ENCODE measurements around the gene TCF4.

The TCF4 gene

GRCh38 chr18:55405893-55406406 lies 182.0 kb downstream of the TCF4 start:
- Histone ChIP-seq H3K4me1 (ENCODE audit: insufficient read depth, low read length) (peaks cover 89% of the 10 kb centered on the region), H3K4me3 (ENCODE audit: low read length) (no peak overlapping the region), H3K9me3 (ENCODE audit: insufficient read depth, low read depth, low read length) (no peaks in the 10 kb centered on the region), H3K9ac (ENCODE audit: low read depth, low read length) (no peak overlapping the region), H3K27me3 (ENCODE audit: insufficient read depth, low read length) (no peaks in the 10 kb centered on the region), H3K36me3 (ENCODE audit: insufficient read depth, low read length) (no peaks in the 10 kb centered on the region), H3K27ac (ENCODE audit: low read depth, low read length) (no peak overlapping the region)
- 67% methylated on average over 7 of the region's 7 CpGs for WGBS

GRCh38 chr18:55405475-55405874 lies 182.5 kb downstream of the TCF4 start:
- Histone ChIP-seq H3K36me3 (ENCODE audit: insufficient read depth, low read length) (no peaks in the 10 kb centered on the region), H3K27me3 (ENCODE audit: insufficient read depth, low read length) (no peaks in the 10 kb centered on the region), H3K9ac (ENCODE audit: low read depth, low read length) (no peak overlapping the region), H3K9me3 (ENCODE audit: insufficient read depth, low read depth, low read length) (no peaks in the 10 kb centered on the region), H3K4me1 (ENCODE audit: insufficient read depth, low read length) (peaks cover 94% of the 10 kb centered on the region), H3K27ac (ENCODE audit: low read depth, low read length) (no peak overlapping the region), H3K4me3 (ENCODE audit: low read length) (no peak overlapping the region)
- no CpG with 5 or more reads among the region's 1 CpG for WGBS

GRCh38 chr18:55404832-55405465 lies 183.0 kb downstream of the TCF4 start:
- 96% methylated on average over 8 of the region's 8 CpGs for WGBS
- Histone ChIP-seq H3K4me3 (ENCODE audit: low read length) (no peak overlapping the region), H3K9ac (ENCODE audit: low read depth, low read length) (no peak overlapping the region), H3K36me3 (ENCODE audit: insufficient read depth, low read length) (no peaks in the 10 kb centered on the region), H3K4me1 (ENCODE audit: insufficient read depth, low read length) (peaks cover 97% of the 10 kb centered on the region), H3K27ac (ENCODE audit: low read depth, low read length) (no peak overlapping the region), H3K9me3 (ENCODE audit: insufficient read depth, low read depth, low read length) (no peaks in the 10 kb centered on the region), H3K27me3 (ENCODE audit: insufficient read depth, low read length) (no peaks in the 10 kb centered on the region)

GRCh38 chr18:55404136-55404830 lies 183.7 kb downstream of the TCF4 start:
- no peaks in the 10 kb centered on the region for H3K9me3 ChIP-seq (ENCODE audit: insufficient read depth, low read depth, low read length)
- H3K27ac ChIP-seq (ENCODE audit: low read depth, low read length) = no peak overlapping the region
- H3K4me3 ChIP-seq (ENCODE audit: low read length) = no peak overlapping the region
- no peaks in the 10 kb centered on the region for H3K36me3 ChIP-seq (ENCODE audit: insufficient read depth, low read length)
- WGBS = 89% methylated on average over 2 of the region's 5 CpGs
- H3K4me1 ChIP-seq (ENCODE audit: insufficient read depth, low read length) = peaks cover 91% of the 10 kb centered on the region
- no peak overlapping the region for H3K9ac ChIP-seq (ENCODE audit: low read depth, low read length)
- H3K27me3 ChIP-seq (ENCODE audit: insufficient read depth, low read length) = no peaks in the 10 kb centered on the region

- peaks cover 84% of the 10 kb centered on the region for H3K4me1 ChIP-seq (ENCODE audit: insufficient read depth, low read length)
- no peak overlapping the region for H3K9ac ChIP-seq (ENCODE audit: low read depth, low read length)
- H3K27me3 ChIP-seq (ENCODE audit: insufficient read depth, low read length) = no peaks in the 10 kb centered on the region
- peak overlapping the region; percentile 54; the same call in 1 of the 2 replicates for H3K27ac ChIP-seq (ENCODE audit: low read depth, low read length)
- no peaks in the 10 kb centered on the region for H3K36me3 ChIP-seq (ENCODE audit: insufficient read depth, low read length)
- H3K4me3 ChIP-seq (ENCODE audit: low read length) = no peak overlapping the region
- WGBS = 80% methylated on average over 4 of the region's 5 CpGs
- no peaks in the 10 kb centered on the region for H3K9me3 ChIP-seq (ENCODE audit: insufficient read depth, low read depth, low read length)
Observed at GRCh38 chr18:55403421-55403949, 184.5 kb downstream of the TCF4 start.

- 84% methylated on average over 10 of the region's 10 CpGs for WGBS
- Histone ChIP-seq H3K36me3 (ENCODE audit: insufficient read depth, low read length) (no peaks in the 10 kb centered on the region), H3K27me3 (ENCODE audit: insufficient read depth, low read length) (no peaks in the 10 kb centered on the region), H3K9ac (ENCODE audit: low read depth, low read length) (no peak overlapping the region), H3K4me3 (ENCODE audit: low read length) (no peak overlapping the region), H3K9me3 (ENCODE audit: insufficient read depth, low read depth, low read length) (no peaks in the 10 kb centered on the region), H3K4me1 (ENCODE audit: insufficient read depth, low read length) (peaks cover 84% of the 10 kb centered on the region), H3K27ac (ENCODE audit: low read depth, low read length) (peak overlapping the region; percentile 54; the same call in 1 of the 2 replicates)
Observed at GRCh38 chr18:55402731-55403405, 185.1 kb downstream of the TCF4 start.

- Histone ChIP-seq H3K9me3 (ENCODE audit: insufficient read depth, low read depth, low read length) (no peaks in the 10 kb centered on the region), H3K9ac (ENCODE audit: low read depth, low read length) (no peak overlapping the region), H3K4me1 (ENCODE audit: insufficient read depth, low read length) (peaks cover 85% of the 10 kb centered on the region), H3K4me3 (ENCODE audit: low read length) (no peak overlapping the region), H3K27ac (ENCODE audit: low read depth, low read length) (peak overlapping the region; percentile 50), H3K36me3 (ENCODE audit: insufficient read depth, low read length) (no peaks in the 10 kb centered on the region), H3K27me3 (ENCODE audit: insufficient read depth, low read length) (no peaks in the 10 kb centered on the region)
- 43% methylated on average over 12 of the region's 12 CpGs for WGBS
Observed at GRCh38 chr18:55401638-55402191, 186.3 kb downstream of the TCF4 start.

- no peaks in the 10 kb centered on the region for H3K9me3 ChIP-seq (ENCODE audit: insufficient read depth, low read depth, low read length)
- no peaks in the 10 kb centered on the region for H3K36me3 ChIP-seq (ENCODE audit: insufficient read depth, low read length)
- H3K27ac ChIP-seq (ENCODE audit: low read depth, low read length) = peak overlapping the region; percentile 50; the same call in 1 of the 2 replicates
- H3K9ac ChIP-seq (ENCODE audit: low read depth, low read length) = no peak overlapping the region
- no peak overlapping the region for H3K4me3 ChIP-seq (ENCODE audit: low read length)
- no peaks in the 10 kb centered on the region for H3K27me3 ChIP-seq (ENCODE audit: insufficient read depth, low read length)
- 82% methylated on average over 12 of the region's 12 CpGs for WGBS
- H3K4me1 ChIP-seq (ENCODE audit: insufficient read depth, low read length) = peaks cover 78% of the 10 kb centered on the region
Observed at GRCh38 chr18:55400590-55401541, 187.1 kb downstream of the TCF4 start.

GRCh38 chr18:55400081-55400480 lies 187.9 kb downstream of the TCF4 start:
- Histone ChIP-seq H3K27ac (ENCODE audit: low read depth, low read length) (no peak overlapping the region), H3K36me3 (ENCODE audit: insufficient read depth, low read length) (no peaks in the 10 kb centered on the region), H3K27me3 (ENCODE audit: insufficient read depth, low read length) (no peaks in the 10 kb centered on the region), H3K9ac (ENCODE audit: low read depth, low read length) (no peak overlapping the region), H3K9me3 (ENCODE audit: insufficient read depth, low read depth, low read length) (no peaks in the 10 kb centered on the region), H3K4me1 (ENCODE audit: insufficient read depth, low read length) (peaks cover 70% of the 10 kb centered on the region), H3K4me3 (ENCODE audit: low read length) (no peak overlapping the region)
- 100% methylated on average over 1 of the region's 2 CpGs for WGBS

GRCh38 chr18:55398858-55399257 lies 189.1 kb downstream of the TCF4 start:
- Histone ChIP-seq H3K27me3 (ENCODE audit: insufficient read depth, low read length) (no peaks in the 10 kb centered on the region), H3K9me3 (ENCODE audit: insufficient read depth, low read depth, low read length) (no peaks in the 10 kb centered on the region), H3K36me3 (ENCODE audit: insufficient read depth, low read length) (no peaks in the 10 kb centered on the region), H3K4me3 (ENCODE audit: low read length) (no peak overlapping the region), H3K27ac (ENCODE audit: low read depth, low read length) (no peak overlapping the region), H3K9ac (ENCODE audit: low read depth, low read length) (no peak overlapping the region), H3K4me1 (ENCODE audit: insufficient read depth, low read length) (peaks cover 59% of the 10 kb centered on the region)
- WGBS = 97% methylated on average over 5 of the region's 6 CpGs

Data from HUES64 (cell line).